ENCODE results near the gene UNC5A. TPM values are rescaled to one million over a fixed set of nuclear protein-coding genes. Genes with fewer than 3 reads are reported as not detected.

UNC5A gene
- total and polyA plus RNA-seq, 3 donors from 2014 or later, result 1.7 to 2.0 (median 1.8) TPM

GRCh38 chr5:176774216-176775171, 35.9 kb upstream of the UNC5A start:
- Histone ChIP-seq H3K4me3 (no peak overlapping the region), H3K9me3 (no peaks in the 10 kb centered on the region), H3K27ac (no peak overlapping the region), H3K36me3 (ENCODE audit: low read depth, missing control alignments) (no peaks in the 10 kb centered on the region), H3K4me1 (no peaks in the 10 kb centered on the region), H3K27me3 (no peaks in the 10 kb centered on the region)
- DNase-seq, result peak; percentile 9
- TF ChIP-seq POLR2A (IDR thresholded peaks at IDR 0.05), result no peak
- no peak for TF ChIP-seq CTCF (IDR thresholded peaks at IDR 0.05)
- intact Hi-C loops (cut with DNase I; ENCODE audit: low total_unique reads), result no loop called here
- WGBS, 2 donors, result 43 to 49% methylated on average over 20 to 24 of the region's 24 CpGs

- intact Hi-C loops (cut with DNase I; ENCODE audit: low total_unique reads), result no loop called here
- DNase-seq, result no peak
Measured at GRCh38 chr5:176775409-176775808, 35.0 kb upstream of the UNC5A start.

GRCh38 chr5:176776141-176776865, 34.1 kb upstream of the UNC5A start:
- Histone ChIP-seq H3K4me1 (no peaks in the 10 kb centered on the region), H3K9me3 (no peaks in the 10 kb centered on the region), H3K27ac (no peak overlapping the region), H3K4me3 (no peak overlapping the region), H3K27me3 (no peaks in the 10 kb centered on the region), H3K36me3 (ENCODE audit: low read depth, missing control alignments) (no peaks in the 10 kb centered on the region)
- 66 to 70% methylated on average over 21 of the region's 21 CpGs for whole genome bisulfite sequencing, 2 donors
- intact Hi-C loops (cut with DNase I; ENCODE audit: low total_unique reads), result no loop called here
- no peak for TF ChIP-seq POLR2A (IDR thresholded peaks at IDR 0.05)
- no peak for TF ChIP-seq CTCF (IDR thresholded peaks at IDR 0.05)
- peak; percentile 7 for DNase-seq

More at GRCh38 chr5:176775409-176775808, 35.0 kb upstream of the UNC5A start:
- H3K27me3 ChIP-seq, result no peaks in the 10 kb centered on the region
- H3K4me3 ChIP-seq, result no peak overlapping the region
- no peak overlapping the region for H3K27ac ChIP-seq
- H3K9me3 ChIP-seq, result no peaks in the 10 kb centered on the region
- TF ChIP-seq POLR2A (IDR thresholded peaks at IDR 0.05) (no peak), CTCF (IDR thresholded peaks at IDR 0.05) (no peak)
- 60 to 77% methylated on average over 7 of the region's 7 CpGs for WGBS, 2 donors
- H3K36me3 ChIP-seq (ENCODE audit: low read depth, missing control alignments), result no peaks in the 10 kb centered on the region
- no peaks in the 10 kb centered on the region for H3K4me1 ChIP-seq

GRCh38 chr5:176776916-176777315, 33.4 kb upstream of the UNC5A start:
- no peaks in the 10 kb centered on the region for H3K36me3 ChIP-seq (ENCODE audit: low read depth, missing control alignments)
- no peak overlapping the region for H3K27ac ChIP-seq
- H3K4me3 ChIP-seq, result no peak overlapping the region
- intact Hi-C loops (cut with DNase I; ENCODE audit: low total_unique reads), result no loop called here
- peak; percentile 7 for DNase-seq
- H3K4me1 ChIP-seq, result no peaks in the 10 kb centered on the region
- no peaks in the 10 kb centered on the region for H3K9me3 ChIP-seq
- 82 to 96% methylated on average over 8 of the region's 8 CpGs for WGBS, 2 donors
- TF ChIP-seq CTCF (IDR thresholded peaks at IDR 0.05), result no peak
- no peaks in the 10 kb centered on the region for H3K27me3 ChIP-seq

Measured in testis (tissue), 3 donors.